Measurements from ENCODE around the gene RAPGEF4. TPM values are rescaled to one million over a fixed set of nuclear protein-coding genes. Genes with fewer than 3 reads are reported as not detected.

The RAPGEF4 gene
- total and polyA plus RNA-seq, 9 of the 15 experiments (the other 6 are each of a cell fraction or from before 2014, with no cell fraction given): 0.04 to 0.33 (median 0.13) TPM; not detected in 6

GRCh38 chr2:173090973-173091660 is 355.5 kb downstream of the RAPGEF4 start (continued):
- TF ChIP-seq FOXA3 (CRISPR knock-in tag; conservative IDR thresholded peaks at IDR 0.05 in 1 of 2, IDR thresholded peaks at IDR 0.05 in 1 of 2) (no peak), FUS (optimal IDR thresholded peaks at IDR 0.05; ENCODE audit: low read depth, low read length) (no peak), IRF1 (CRISPR knock-in tag; IDR thresholded peaks at IDR 0.05; ENCODE audit: borderline replicate concordance) (no peak), RBM25 (IDR thresholded peaks at IDR 0.05; ENCODE audit: low read depth, low read length, severe bottlenecking) (no peak), TBL1XR1 (IDR thresholded peaks at IDR 0.05; ENCODE audit: low read length in 2 of 2) (peak in 1 of 2 experiments; percentile 40; a peak in 1 of 4 replicates), WHSC1 (IDR thresholded peaks at IDR 0.05; ENCODE audit: low read length) (no peak), TAF15 (IDR thresholded peaks at IDR 0.05; ENCODE audit: low read depth, low read length) (no peak), MNT (conservative IDR thresholded peaks at IDR 0.05) (peak in 1 of 2 experiments; percentile 2; a peak in 1 of 4 replicates), ZKSCAN1 (IDR thresholded peaks at IDR 0.05; ENCODE audit: low read depth, low read length) (no peak), TEAD2 (tag; IDR thresholded peaks at IDR 0.05) (0 out of 2 replicates have a peak, but pooled peaks have one; percentile 31), ELF1 (tag; IDR thresholded peaks at IDR 0.05) (no peak), FOXK2 (conservative IDR thresholded peaks at IDR 0.05 in 1 of 2, IDR thresholded peaks at IDR 0.05 in 1 of 2; ENCODE audit: low read depth in 2 of 2) (0 out of 4 replicates have a peak, but pooled peaks of 1 of the 2 experiments have one; percentile 10), BACH1 (tag; IDR thresholded peaks at IDR 0.05) (peak; percentile 74), NEUROD1 (IDR thresholded peaks at IDR 0.05; ENCODE audit: borderline replicate concordance, low read depth, low read length, partially characterized antibody) (no peak), IFI16 (CRISPR knock-in tag; IDR thresholded peaks at IDR 0.05) (no peak), BRCA1 (IDR thresholded peaks at IDR 0.05) (no peak), BRCA1 (CRISPR knock-in tag; IDR thresholded peaks at IDR 0.05) (no peak)
- TF ChIP-seq, protein P1, sequence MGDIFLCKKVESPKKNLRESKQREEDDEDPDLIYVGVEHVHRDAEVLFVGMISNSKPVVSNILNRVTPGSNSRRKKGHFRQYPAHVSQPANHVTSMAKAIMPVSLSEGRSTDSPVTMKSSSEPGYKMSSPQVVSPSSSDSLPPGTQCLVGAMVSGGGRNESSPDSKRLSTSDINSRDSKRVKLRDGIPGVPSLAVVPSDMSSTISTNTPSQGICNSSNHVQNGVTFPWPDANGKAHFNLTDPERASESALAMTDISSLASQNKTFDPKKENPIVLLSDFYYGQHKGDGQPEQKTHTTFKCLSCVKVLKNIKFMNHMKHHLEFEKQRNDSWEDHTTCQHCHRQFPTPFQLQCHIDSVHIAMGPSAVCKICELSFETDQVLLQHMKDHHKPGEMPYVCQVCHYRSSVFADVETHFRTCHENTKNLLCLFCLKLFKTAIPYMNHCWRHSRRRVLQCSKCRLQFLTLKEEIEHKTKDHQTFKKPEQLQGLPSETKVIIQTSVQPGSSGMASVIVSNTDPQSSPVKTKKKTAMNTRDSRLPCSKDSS (IDR thresholded peaks at IDR 0.05; ENCODE audit: low read depth, partially characterized antibody): no peak
- TF ChIP-seq, protein P2, sequence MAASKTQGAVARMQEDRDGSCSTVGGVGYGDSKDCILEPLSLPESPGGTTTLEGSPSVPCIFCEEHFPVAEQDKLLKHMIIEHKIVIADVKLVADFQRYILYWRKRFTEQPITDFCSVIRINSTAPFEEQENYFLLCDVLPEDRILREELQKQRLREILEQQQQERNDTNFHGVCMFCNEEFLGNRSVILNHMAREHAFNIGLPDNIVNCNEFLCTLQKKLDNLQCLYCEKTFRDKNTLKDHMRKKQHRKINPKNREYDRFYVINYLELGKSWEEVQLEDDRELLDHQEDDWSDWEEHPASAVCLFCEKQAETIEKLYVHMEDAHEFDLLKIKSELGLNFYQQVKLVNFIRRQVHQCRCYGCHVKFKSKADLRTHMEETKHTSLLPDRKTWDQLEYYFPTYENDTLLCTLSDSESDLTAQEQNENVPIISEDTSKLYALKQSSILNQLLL (CRISPR knock-in tag; IDR thresholded peaks at IDR 0.05; ENCODE audit: borderline replicate concordance): no peak
- TF ChIP-seq, protein P3, sequence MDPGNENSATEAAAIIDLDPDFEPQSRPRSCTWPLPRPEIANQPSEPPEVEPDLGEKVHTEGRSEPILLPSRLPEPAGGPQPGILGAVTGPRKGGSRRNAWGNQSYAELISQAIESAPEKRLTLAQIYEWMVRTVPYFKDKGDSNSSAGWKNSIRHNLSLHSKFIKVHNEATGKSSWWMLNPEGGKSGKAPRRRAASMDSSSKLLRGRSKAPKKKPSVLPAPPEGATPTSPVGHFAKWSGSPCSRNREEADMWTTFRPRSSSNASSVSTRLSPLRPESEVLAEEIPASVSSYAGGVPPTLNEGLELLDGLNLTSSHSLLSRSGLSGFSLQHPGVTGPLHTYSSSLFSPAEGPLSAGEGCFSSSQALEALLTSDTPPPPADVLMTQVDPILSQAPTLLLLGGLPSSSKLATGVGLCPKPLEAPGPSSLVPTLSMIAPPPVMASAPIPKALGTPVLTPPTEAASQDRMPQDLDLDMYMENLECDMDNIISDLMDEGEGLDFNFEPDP (CRISPR knock-in tag; IDR thresholded peaks at IDR 0.05): no peak

Data from K562 (cell line).